ENCODE measurements around the gene OMA1. TPM values are rescaled to one million over a fixed set of nuclear protein-coding genes. Genes with fewer than 3 reads are reported as not detected.
A peak's percentile ranks its signal among the peaks of the same experiment; 100 is the strongest.

Gene OMA1
- total and polyA plus RNA-seq, 8 donors: 8.9 to 28.5 (median 14.7) TPM

DNA sequence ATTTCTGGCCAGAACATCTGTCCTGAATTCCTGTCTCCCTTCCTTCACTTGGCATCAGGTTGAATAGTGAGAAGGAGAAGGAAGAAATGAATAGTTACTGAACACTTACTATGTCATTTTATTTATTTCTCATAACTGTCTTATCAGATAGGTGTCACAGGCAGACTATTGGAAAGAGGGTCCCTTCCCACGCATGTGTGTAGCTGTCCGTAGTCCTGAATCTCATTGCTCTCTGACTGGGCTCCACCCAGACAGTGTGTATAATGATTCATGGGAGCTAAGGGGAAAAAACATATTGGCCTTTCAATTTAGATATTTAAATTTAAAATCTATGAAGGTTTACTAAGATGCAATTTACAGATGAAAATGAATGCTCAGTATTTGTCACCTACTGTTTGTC lies 86.1 kb downstream of the OMA1 start:
- DNase-seq: no peak
- 47 to 63% methylated on average over 2 of the region's 2 CpGs for WGBS, 2 donors
- Histone ChIP-seq H3K27me3 (no peaks in the 10 kb centered on the region), H3K27ac (no peak overlapping the region), H3K36me3 (no peaks in the 10 kb centered on the region), H3K4me3 (no peak overlapping the region), H3K9me3 (no peaks in the 10 kb centered on the region), H3K4me1 (no peaks in the 10 kb centered on the region)
- TF ChIP-seq, protein P1, sequence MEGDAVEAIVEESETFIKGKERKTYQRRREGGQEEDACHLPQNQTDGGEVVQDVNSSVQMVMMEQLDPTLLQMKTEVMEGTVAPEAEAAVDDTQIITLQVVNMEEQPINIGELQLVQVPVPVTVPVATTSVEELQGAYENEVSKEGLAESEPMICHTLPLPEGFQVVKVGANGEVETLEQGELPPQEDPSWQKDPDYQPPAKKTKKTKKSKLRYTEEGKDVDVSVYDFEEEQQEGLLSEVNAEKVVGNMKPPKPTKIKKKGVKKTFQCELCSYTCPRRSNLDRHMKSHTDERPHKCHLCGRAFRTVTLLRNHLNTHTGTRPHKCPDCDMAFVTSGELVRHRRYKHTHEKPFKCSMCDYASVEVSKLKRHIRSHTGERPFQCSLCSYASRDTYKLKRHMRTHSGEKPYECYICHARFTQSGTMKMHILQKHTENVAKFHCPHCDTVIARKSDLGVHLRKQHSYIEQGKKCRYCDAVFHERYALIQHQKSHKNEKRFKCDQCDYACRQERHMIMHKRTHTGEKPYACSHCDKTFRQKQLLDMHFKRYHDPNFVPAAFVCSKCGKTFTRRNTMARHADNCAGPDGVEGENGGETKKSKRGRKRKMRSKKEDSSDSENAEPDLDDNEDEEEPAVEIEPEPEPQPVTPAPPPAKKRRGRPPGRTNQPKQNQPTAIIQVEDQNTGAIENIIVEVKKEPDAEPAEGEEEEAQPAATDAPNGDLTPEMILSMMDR (IDR thresholded peaks at IDR 0.05): no peak
- ATAC-seq: no peak
- intact Hi-C loops (cut with DNase I): no loop called here
- no peak for FAIRE-seq

DNA sequence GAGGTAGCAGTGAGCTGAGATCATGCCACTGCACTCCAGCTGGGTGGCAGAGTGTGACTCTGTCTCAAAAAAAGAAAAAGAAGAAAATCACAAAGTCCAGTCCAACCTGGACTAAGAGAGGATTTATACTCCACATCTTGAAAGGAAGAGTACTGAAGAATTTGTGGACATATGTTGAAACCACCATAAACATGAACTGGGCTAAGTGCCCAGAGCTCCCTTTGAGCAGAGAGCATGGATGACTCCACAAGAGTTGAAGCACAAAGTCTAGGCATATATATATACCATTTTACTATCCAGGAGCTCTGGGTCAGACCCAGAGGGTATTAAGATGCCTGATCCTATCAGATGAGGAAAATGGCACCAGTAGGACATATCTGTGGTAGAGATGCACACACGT lies 86.6 kb downstream of the OMA1 start:
- FAIRE-seq: no peak
- H3K27ac ChIP-seq: no peak overlapping the region
- no peaks in the 10 kb centered on the region for H3K36me3 ChIP-seq
- intact Hi-C loops (cut with DNase I): no loop called here
- no peak overlapping the region for H3K4me3 ChIP-seq
- no peak for ATAC-seq
- no peaks in the 10 kb centered on the region for H3K4me1 ChIP-seq
- DNase-seq: no peak
- no peaks in the 10 kb centered on the region for H3K27me3 ChIP-seq
- 80 to 85% methylated on average over 1 of the region's 1 CpG for WGBS, 2 donors
- no peaks in the 10 kb centered on the region for H3K9me3 ChIP-seq
- TF ChIP-seq, protein P1 (IDR thresholded peaks at IDR 0.05): no peak

DNA sequence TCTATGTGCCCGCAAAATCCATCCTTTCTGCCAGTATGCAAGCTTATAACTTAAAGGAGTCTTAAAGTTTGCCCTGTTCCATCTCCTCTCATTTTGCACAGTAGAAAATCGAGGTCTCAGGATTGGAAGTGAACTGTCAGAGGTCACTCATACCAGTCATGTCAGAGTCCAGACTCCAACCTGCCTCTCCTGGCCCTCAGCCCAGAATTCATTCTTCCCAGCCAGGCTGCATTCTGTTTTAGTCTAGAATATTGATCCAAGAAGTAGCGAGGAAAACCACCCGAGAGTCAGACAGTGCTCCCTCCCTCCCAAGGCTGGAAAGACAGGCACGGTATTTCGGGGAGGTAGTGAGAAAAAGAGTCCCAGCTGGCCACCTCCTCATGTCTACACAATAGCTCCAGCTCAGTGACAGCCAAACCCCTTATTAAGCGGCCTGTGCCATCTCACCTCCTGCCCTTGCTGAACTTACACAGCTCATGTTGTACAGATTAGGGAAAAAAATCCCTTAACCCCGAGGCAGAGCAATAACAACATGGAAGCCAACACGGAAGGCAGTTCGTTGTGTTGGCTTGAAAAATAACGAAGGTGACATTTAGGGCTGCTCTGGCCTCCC lies 89.4 kb downstream of the OMA1 start:
- FAIRE-seq (no peak), ATAC-seq (peak in 1 of 4 donors; percentile 15), DNase-seq (no peak)
- 42 to 56% methylated on average over 11 of the region's 11 CpGs for WGBS, 2 donors
- intact Hi-C loops (cut with DNase I): no loop called here
- Histone ChIP-seq H3K36me3 (no peaks in the 10 kb centered on the region), H3K4me3 (no peak overlapping the region), H3K27me3 (no peaks in the 10 kb centered on the region), H3K4me1 (no peaks in the 10 kb centered on the region), H3K27ac (no peak overlapping the region), H3K9me3 (no peaks in the 10 kb centered on the region)
- TF ChIP-seq, protein P1 (IDR thresholded peaks at IDR 0.05): no peak

DNA sequence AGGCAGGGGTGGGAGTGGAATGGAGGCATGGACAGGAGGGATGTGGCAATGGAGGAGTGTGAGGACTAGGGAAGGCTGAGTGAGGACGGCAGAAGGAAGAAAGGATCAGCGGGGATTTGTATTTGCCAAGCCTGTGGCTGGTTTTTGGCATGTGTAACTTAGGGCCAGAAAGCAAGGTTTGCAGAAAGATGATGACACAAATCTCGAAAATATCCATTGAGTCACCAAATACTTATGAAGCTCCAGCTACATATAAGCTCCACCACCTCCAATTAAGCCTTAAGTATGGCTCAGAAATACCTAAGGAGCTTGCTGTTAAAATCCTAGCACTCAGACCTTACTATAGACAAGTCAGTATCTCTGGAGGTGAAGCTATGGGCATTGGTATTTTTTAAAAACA lies 90.1 kb downstream of the OMA1 start:
- Histone ChIP-seq H3K4me1 (no peaks in the 10 kb centered on the region), H3K36me3 (no peaks in the 10 kb centered on the region), H3K27me3 (no peaks in the 10 kb centered on the region), H3K4me3 (no peak overlapping the region), H3K27ac (no peak overlapping the region), H3K9me3 (no peaks in the 10 kb centered on the region)
- no peak for FAIRE-seq
- intact Hi-C loops (cut with DNase I): no loop called here
- peak in 1 of 4 donors; percentile 25 for ATAC-seq
- 77 to 90% methylated on average over 3 of the region's 3 CpGs for WGBS, 2 donors
- TF ChIP-seq, protein P1 (IDR thresholded peaks at IDR 0.05): no peak
- DNase-seq: no peak

DNA sequence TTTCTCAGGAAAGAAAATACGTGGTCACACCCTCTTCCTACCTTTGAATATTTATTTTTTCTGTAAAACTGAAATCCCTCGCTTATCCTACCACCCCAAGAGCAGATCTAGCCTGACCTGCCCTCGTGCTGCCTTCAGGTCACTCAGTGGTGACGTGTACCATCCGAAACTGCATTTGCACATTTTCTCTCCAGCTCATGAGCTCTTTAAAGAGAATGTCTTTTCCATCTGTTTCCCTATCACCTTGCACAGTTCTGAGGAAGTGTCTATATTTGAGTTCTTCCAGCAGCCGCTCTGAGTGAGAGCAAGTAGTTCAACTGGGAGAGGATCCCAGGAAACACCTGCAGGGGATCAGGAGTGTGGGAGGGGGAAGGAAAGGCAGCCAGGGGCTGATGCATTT lies 91.7 kb downstream of the OMA1 start:
- 81 to 99% methylated on average over 6 of the region's 6 CpGs for WGBS, 2 donors

More for the DNA sequence above, 91.7 kb downstream of the OMA1 start:
- DNase-seq (no peak), ATAC-seq (no peak), FAIRE-seq (no peak)
- intact Hi-C loops (cut with DNase I): no loop called here
- H3K9me3 ChIP-seq: no peaks in the 10 kb centered on the region
- no peaks in the 10 kb centered on the region for H3K4me1 ChIP-seq
- TF ChIP-seq, protein P1 (IDR thresholded peaks at IDR 0.05): no peak
- no peaks in the 10 kb centered on the region for H3K36me3 ChIP-seq
- no peak overlapping the region for H3K27ac ChIP-seq
- no peaks in the 10 kb centered on the region for H3K27me3 ChIP-seq
- no peak overlapping the region for H3K4me3 ChIP-seq
